Activated CD8-positive, alpha-beta T cell treated with anti-CD3 and anti-CD28 coated beads for 36 hours (primary cell): ENCODE results near the gene ABCC5. TPM values are rescaled to one million over a fixed set of nuclear protein-coding genes. Genes with fewer than 3 reads are reported as not detected.

Source experiments
- ATAC-seq: fragments of 200-7000 bp; cut with Tn5 transposase; one replicate; pipeline ENCODE4 v1.10.0; 2021; ENCODE audit warnings: mild to moderate bottlenecking, moderate library complexity
- CTCF ChIA-PET: fragments of 350-600 bp; sonication (Branson Sonifier 250); formaldehyde crosslinking; loops from one replicate; lab custom pipeline; 2021; ENCODE audit warnings: antibody characterized with exemption; lab: Charles Lee
- POLR2A ChIA-PET: fragments of 350-600 bp; sonication (Branson Sonifier 250); formaldehyde crosslinking; loops from one replicate; lab custom pipeline; 2021; ENCODE audit warnings: antibody characterized with exemption; lab: Charles Lee
- DNase-seq: peaks from one replicate; pipeline ENCODE4 v3.0.0-alpha.2; 2020
- H3K27ac Mint-ChIP-seq: one replicate; pipeline ENCODE4 v1.8.0; 2021; ENCODE audit warnings: mild to moderate bottlenecking, mixed read lengths
- H3K27me3 Mint-ChIP-seq: one replicate; pipeline ENCODE4 v1.8.0; 2021; ENCODE audit warnings: mixed read lengths
- H3K36me3 Mint-ChIP-seq: one replicate; pipeline ENCODE4 v1.8.0; 2021; ENCODE audit warnings: low read depth, mixed read lengths
- H3K4me1 Mint-ChIP-seq: one replicate; pipeline ENCODE4 v1.8.0; 2021; ENCODE audit warnings: low read depth, mixed read lengths
- H3K4me3 Mint-ChIP-seq: one replicate; pipeline ENCODE4 v1.8.0; 2021; ENCODE audit warnings: mild to moderate bottlenecking, moderate library complexity, mixed read lengths
- H3K9me3 Mint-ChIP-seq: one replicate; pipeline ENCODE4 v1.8.0; 2021; ENCODE audit warnings: mixed read lengths
- intact Hi-C: fragments of 100-400 bp; cut with micrococcal nuclease; formaldehyde crosslinking; loops from one replicate; pipeline ENCODE4 v1.10.0; 2022
- total RNA-seq, 2 experiments: library from RNA; stranded (reverse); gene quantifications; one replicate each; pipeline ENCODE4 v1.2.3, GENCODE V29; 2021
- TF ChIP-seq, protein P1 (sequence below): fragments of 200-600 bp; IDR thresholded peaks from one replicate; pipeline ENCODE4 v1.8.0; 2022; ENCODE audit warnings: antibody characterized with exemption, mild to moderate bottlenecking

The ABCC5 gene
- total RNA-seq, 2 experiments from 2014 or later: 16.2 to 17.7 TPM

DNA sequence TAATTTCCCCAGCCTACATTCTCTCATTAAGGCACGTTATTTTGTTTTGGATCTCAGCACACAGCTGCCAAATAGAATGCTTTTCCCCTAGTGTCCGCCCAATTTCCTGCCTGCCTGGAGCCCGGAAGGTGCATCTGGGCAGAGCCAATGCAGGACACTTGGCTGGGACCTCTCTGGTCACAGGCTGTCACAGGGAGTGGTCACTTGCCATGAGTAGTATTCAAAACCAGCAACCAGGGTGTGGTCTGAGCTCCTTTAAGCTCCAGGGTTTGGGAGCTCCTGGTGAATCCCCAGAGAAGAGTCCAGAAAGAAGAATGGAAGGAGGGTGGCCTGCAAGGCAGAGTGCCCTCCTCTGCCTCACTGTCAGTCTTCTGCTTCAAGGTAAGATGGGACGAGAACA is 35.1 kb upstream of the ABCC5 start, which contains the start of gene HTR3C:
HTR3C (plus strand) TSS at position 281 of the 400 bp plus-strand sequence; CDS start at position 315, 34 bp downstream.
- Mint-ChIP-seq H3K27ac (no peak within 1 kb of the TSS), H3K9me3 (no peaks in the 10 kb centered on the region), H3K27me3 (peaks cover 3% of the 10 kb centered on the region), H3K4me1 (no peaks in the 10 kb centered on the region), H3K36me3 (no peaks in the 10 kb centered on the region), H3K4me3 (no peak within 1 kb of the TSS)
- ATAC-seq (no peak), DNase-seq (no peak)
- intact Hi-C loops: no loop called here
- POLR2A ChIA-PET: no interaction called here
- CTCF ChIA-PET: interaction anchor here (1.0 kb wide), 1 partner anchor 157 kb away, joined by 3 read pairs; no protein-coding TSS in a partner anchor
- TF ChIP-seq, protein P1, sequence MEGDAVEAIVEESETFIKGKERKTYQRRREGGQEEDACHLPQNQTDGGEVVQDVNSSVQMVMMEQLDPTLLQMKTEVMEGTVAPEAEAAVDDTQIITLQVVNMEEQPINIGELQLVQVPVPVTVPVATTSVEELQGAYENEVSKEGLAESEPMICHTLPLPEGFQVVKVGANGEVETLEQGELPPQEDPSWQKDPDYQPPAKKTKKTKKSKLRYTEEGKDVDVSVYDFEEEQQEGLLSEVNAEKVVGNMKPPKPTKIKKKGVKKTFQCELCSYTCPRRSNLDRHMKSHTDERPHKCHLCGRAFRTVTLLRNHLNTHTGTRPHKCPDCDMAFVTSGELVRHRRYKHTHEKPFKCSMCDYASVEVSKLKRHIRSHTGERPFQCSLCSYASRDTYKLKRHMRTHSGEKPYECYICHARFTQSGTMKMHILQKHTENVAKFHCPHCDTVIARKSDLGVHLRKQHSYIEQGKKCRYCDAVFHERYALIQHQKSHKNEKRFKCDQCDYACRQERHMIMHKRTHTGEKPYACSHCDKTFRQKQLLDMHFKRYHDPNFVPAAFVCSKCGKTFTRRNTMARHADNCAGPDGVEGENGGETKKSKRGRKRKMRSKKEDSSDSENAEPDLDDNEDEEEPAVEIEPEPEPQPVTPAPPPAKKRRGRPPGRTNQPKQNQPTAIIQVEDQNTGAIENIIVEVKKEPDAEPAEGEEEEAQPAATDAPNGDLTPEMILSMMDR: no peak

DNA sequence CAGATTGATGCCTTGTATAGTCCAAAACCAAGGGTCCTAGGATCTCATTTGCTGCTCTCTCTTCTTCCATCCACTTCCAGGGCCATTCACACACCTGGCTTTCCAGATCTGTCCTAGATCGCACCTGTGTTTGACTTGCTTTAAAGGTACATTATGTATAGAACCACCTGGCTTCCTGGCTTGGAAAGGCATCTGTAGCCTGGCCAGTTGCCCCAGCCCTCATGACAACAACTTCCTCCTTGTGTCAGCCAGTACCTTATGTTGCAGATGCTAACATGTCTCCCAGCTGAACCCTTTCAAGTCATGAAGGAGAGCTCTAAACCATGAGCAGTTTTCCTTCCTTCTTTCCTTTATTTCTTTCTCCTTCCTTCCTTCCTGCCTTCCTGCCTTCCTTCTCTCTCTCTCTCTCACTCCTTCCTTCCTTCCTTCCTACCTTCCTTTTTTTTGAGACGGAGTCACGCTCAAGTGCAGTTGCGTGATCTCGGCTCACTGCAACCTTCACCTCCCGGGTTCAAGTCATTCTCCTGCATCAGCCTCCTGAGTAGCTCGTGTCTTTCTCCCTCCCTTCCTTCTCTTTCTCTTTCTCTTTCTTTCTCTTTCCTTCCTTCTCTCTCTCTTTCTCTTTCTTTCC is 32.6 kb upstream of the ABCC5 start:
- ChIA-PET CTCF (interaction anchor here (0.6 kb wide), 1 partner anchor 32 kb away, joined by 3 read pairs; no protein-coding TSS in a partner anchor), POLR2A (no interaction called here)
- H3K4me1 Mint-ChIP-seq: no peaks in the 10 kb centered on the region
- no peak overlapping the region for H3K4me3 Mint-ChIP-seq
- no peaks in the 10 kb centered on the region for H3K36me3 Mint-ChIP-seq
- TF ChIP-seq, protein P1: no peak
- peaks cover 3% of the 10 kb centered on the region for H3K27me3 Mint-ChIP-seq
- ATAC-seq (no peak), DNase-seq (no peak)
- no peaks in the 10 kb centered on the region for H3K9me3 Mint-ChIP-seq
- intact Hi-C loops: no loop called here
- H3K27ac Mint-ChIP-seq: no peak overlapping the region

- TF ChIP-seq, protein P1: no peak
- Mint-ChIP-seq H3K4me1 (no peaks in the 10 kb centered on the region), H3K27me3 (peaks cover 1% of the 10 kb centered on the region), H3K27ac (no peak overlapping the region), H3K36me3 (no peaks in the 10 kb centered on the region), H3K4me3 (no peak overlapping the region), H3K9me3 (no peaks in the 10 kb centered on the region)
- POLR2A ChIA-PET: interaction anchor here (0.7 kb wide), 1 partner anchor 1537 kb away, joined by 3 read pairs; no protein-coding TSS in a partner anchor
- intact Hi-C loops: no loop called here
- ATAC-seq: no peak
- CTCF ChIA-PET: no interaction called here
- no peak for DNase-seq
Observed at GRCh38 chr3:184045995-184046394, 28.3 kb upstream of the ABCC5 start.

DNA sequence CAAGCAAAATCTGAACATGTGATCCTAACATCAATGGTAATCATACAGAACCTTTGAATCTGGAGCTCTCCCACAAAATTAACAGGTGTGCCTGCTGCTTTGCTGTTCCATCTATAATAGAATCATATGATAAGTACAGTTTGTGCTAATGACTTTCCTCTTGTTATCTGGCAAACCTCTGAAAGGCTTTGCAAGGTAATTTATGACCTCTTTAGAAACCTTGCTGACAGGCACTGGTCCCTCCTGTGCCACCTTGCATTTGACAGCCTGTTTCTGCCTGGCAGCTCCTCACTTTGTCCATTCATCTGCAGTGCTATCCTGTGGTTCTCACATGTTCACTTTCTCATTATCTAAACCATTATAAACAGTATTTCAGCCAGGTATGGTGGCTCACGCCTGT is 24.9 kb upstream of the ABCC5 start:
- Mint-ChIP-seq H3K27ac (no peak overlapping the region), H3K27me3 (no peaks in the 10 kb centered on the region), H3K4me1 (no peaks in the 10 kb centered on the region), H3K4me3 (no peak overlapping the region), H3K9me3 (no peaks in the 10 kb centered on the region), H3K36me3 (no peaks in the 10 kb centered on the region)
- intact Hi-C loops: no loop called here
- ChIA-PET CTCF (interaction anchor here (0.7 to 1.6 kb wide), 3 partner anchors 24 to 185 kb away, joined by 3 to 7 read pairs (median 4); no protein-coding TSS in a partner anchor), POLR2A (no interaction called here)
- TF ChIP-seq, protein P1: no peak
- no peak for ATAC-seq
- DNase-seq: no peak

- POLR2A ChIA-PET: no interaction called here
- intact Hi-C loops: no loop called here
Observed at GRCh38 chr3:184040010-184040409, 22.3 kb upstream of the ABCC5 start.

More at GRCh38 chr3:184040010-184040409, 22.3 kb upstream of the ABCC5 start:
- H3K4me1 Mint-ChIP-seq: no peaks in the 10 kb centered on the region
- ATAC-seq (no peak), DNase-seq (no peak)
- no peaks in the 10 kb centered on the region for H3K36me3 Mint-ChIP-seq
- CTCF ChIA-PET: interaction anchor here (1.1 kb wide), 1 partner anchor 28 kb away, joined by 3 read pairs; no protein-coding TSS in a partner anchor
- no peaks in the 10 kb centered on the region for H3K27me3 Mint-ChIP-seq
- H3K4me3 Mint-ChIP-seq: no peak overlapping the region
- TF ChIP-seq, protein P1: no peak
- no peak overlapping the region for H3K27ac Mint-ChIP-seq
- no peaks in the 10 kb centered on the region for H3K9me3 Mint-ChIP-seq
